Right lobe of liver (tissue), 6 donors: ENCODE data around the gene KIFC1. TPM values are rescaled to one million over a fixed set of nuclear protein-coding genes. Genes with fewer than 3 reads are reported as not detected.

ENCODE experiments used
- ATAC-seq, 4 donors: fragments of 200-7000 bp; cut with Tn5 transposase; one replicate each; pipeline ENCODE4 v1.9.1; 2020; ENCODE audit warnings: mild to moderate bottlenecking in 4 of 4, moderate library complexity in 4 of 4
- DNase-seq, 3 donors: peaks; one replicate each; pipeline ENCODE4 v3.0.0-alpha.2; 2020
- H3K27ac ChIP-seq, 3 donors: fragments of 200-600 bp; one replicate each; pipeline ENCODE4 v1.8.0; 2022
- H3K27me3 ChIP-seq, 2 donors: fragments of 200-600 bp; one replicate each; pipeline ENCODE4 v1.8.0; 2022
- H3K36me3 ChIP-seq, 4 donors: fragments of 200-600 bp; sonication (generic) in 1 of 4; one replicate each; pipeline versions ENCODE4 v1.5.1 to v1.8.0; 2017 to 2022; ENCODE audit warnings: control low read depth in 1 of 4
- H3K4me1 ChIP-seq, 4 donors: fragments of 200-600 bp; sonication (generic) in 1 of 4; one replicate each; pipeline versions ENCODE4 v1.5.1 to v1.8.0; 2017 to 2022; ENCODE audit warnings: control low read depth in 1 of 4
- H3K4me3 ChIP-seq, 3 donors: fragments of 200-600 bp; one replicate each; pipeline ENCODE4 v1.8.0; 2022
- H3K9me3 ChIP-seq, 4 donors: fragments of 200-600 bp; sonication (generic) in 1 of 4; one replicate each; pipeline versions ENCODE4 v1.5.1 to v1.8.0; 2017 to 2022; ENCODE audit warnings: control low read depth in 1 of 4
- CTCF ChIP-seq, 4 donors: fragments of 200-600 bp in 3 of 4; fragments of 450-650 bp in 1 of 4; IDR thresholded peaks; one replicate each; pipeline versions ENCODE4 v1.5.1 to v1.8.0; 2016 to 2022; ENCODE audit warnings: antibody characterized with exemption in 4 of 4, mild to moderate bottlenecking in 2 of 4
- POLR2A ChIP-seq: fragments of 450-650 bp; IDR thresholded peaks from one replicate; pipeline ENCODE4 v1.6.1; 2017; ENCODE audit warnings: antibody characterized with exemption, mild to moderate bottlenecking
- WGBS: methylation state at CpG from one replicate; pipeline ENCODE4 v1.1.6; 2018; ENCODE audit warnings: low coverage, low lambda C conversion rate; ENCODE audit not compliant: insufficient coverage; ENCODE audit errors: missing lambda C conversion rate; 5-methylcytosine and 5-hydroxymethylcytosine counted together
- intact Hi-C, 2 donors: fragments of 100-400 bp; cut with DNase I; formaldehyde crosslinking; loops; one replicate each; pipeline versions ENCODE4 v1.11.2 to v1.14.1; 2022
- total RNA-seq, 6 experiments: library from RNA; depleted of rRNA in 2 of 6; stranded (reverse); fragments of >200 nt in 2 of 6; fragmentation: NEBNext Ultra II Directional in 3 of 6; extraction: Animal tissue kit (Norgen Biotek cat#: 25700) in 3 of 6; gene quantifications; one replicate each; pipeline versions ENCODE4 v1.1.0 to v1.2.4, GENCODE V29; 2016 to 2023
- donor health status: DM: no; HTN: yes; CAD: no.
- donor health status: DM: no; HTN: no; CAD: no.
- donor health status: DM: no; HTN: no; CAD: no.
- donor health status: DM: no; HTN: yes; CAD: no.
- donor health status: DM: no; HTN: yes; CAD: no.

The KIFC1 gene
- total RNA-seq, 6 experiments from 2014 or later, result 0.29 to 4.4 (median 1.3) TPM; not detected in 1

GRCh38 chr6:33410711-33411631 is 19.3 kb downstream of the KIFC1 start, which contains the start of gene PHF1:
Gene PHF1, plus strand, starts transcription at chr6:33411014. Its CDS starts 1,250 bp downstream, at chr6:33412264.
- DNase-seq (peak in 1 of 3 donors; percentile 83), ATAC-seq (peak; percentile 71 to 80 (median 74))
- Histone ChIP-seq H3K9me3 (no peaks in the 10 kb centered on the region), H3K27ac (peak within 1 kb of the TSS; percentile 93 to 96 (median 94)), H3K36me3 (peaks cover 0 to 22% (median 2%) of the 10 kb centered on the region in 4 donors), H3K4me1 (peaks cover 0 to 10% (median 5%) of the 10 kb centered on the region in 4 donors), H3K4me3 (peak within 1 kb of the TSS; percentile 98 to 100 (median 99)), H3K27me3 (no peaks in the 10 kb centered on the region)
- WGBS, result under 1% methylated on average over 24 of the region's 67 CpGs
- intact Hi-C loops, result no loop called here
- TF ChIP-seq POLR2A (peak; percentile 52), CTCF (IDR thresholded peaks at IDR 0.05) (no peak)

- no peak for ATAC-seq
- peak overlapping the region; percentile 93 to 96 (median 94) for H3K27ac ChIP-seq
- peaks cover 0 to 22% (median 2%) of the 10 kb centered on the region in 4 donors for H3K36me3 ChIP-seq
- H3K27me3 ChIP-seq, result no peaks in the 10 kb centered on the region
- no peak for DNase-seq
- H3K9me3 ChIP-seq, result no peaks in the 10 kb centered on the region
- WGBS, result 18% methylated on average over 2 of the region's 6 CpGs
- intact Hi-C loops, result no loop called here
- TF ChIP-seq POLR2A (no peak), CTCF (IDR thresholded peaks at IDR 0.05) (no peak)
- peaks cover 0 to 13% (median 6%) of the 10 kb centered on the region in 4 donors for H3K4me1 ChIP-seq
- H3K4me3 ChIP-seq, result peak overlapping the region; percentile 98 to 100 (median 99)
Observed at GRCh38 chr6:33411632-33412005, 20.0 kb downstream of the KIFC1 start.

- Histone ChIP-seq H3K27ac (no peak overlapping the region), H3K36me3 (peaks cover 0 to 22% (median 2%) of the 10 kb centered on the region in 4 donors), H3K4me1 (peaks cover 0 to 18% (median 7%) of the 10 kb centered on the region in 4 donors), H3K4me3 (peak overlapping the region in 1 of 3 donors; percentile 100), H3K9me3 (no peaks in the 10 kb centered on the region), H3K27me3 (no peaks in the 10 kb centered on the region)
- 98% methylated on average over 5 of the region's 10 CpGs for WGBS
- DNase-seq, result no peak
- no peak for TF ChIP-seq POLR2A
- no peak for TF ChIP-seq CTCF (IDR thresholded peaks at IDR 0.05)
- no peak for ATAC-seq
- intact Hi-C loops, result no loop called here
Observed at GRCh38 chr6:33412140-33413009, 20.8 kb downstream of the KIFC1 start.
